ENCODE results near the gene NBAS. TPM values are rescaled to one million over a fixed set of nuclear protein-coding genes. Genes with fewer than 3 reads are reported as not detected.

NBAS gene
- total RNA-seq, 1 experiment from 2014 or later, result 32.5 TPM

- Histone ChIP-seq H2AK5ac (ENCODE audit: insufficient read length, low read length) (no peak overlapping the region), H3K79me2 (ENCODE audit: insufficient read depth, low read length) (no peaks in the 10 kb centered on the region), H2BK120ac (ENCODE audit: low read depth, low read length, poor library complexity, severe bottlenecking) (no peak overlapping the region), H3K4me2 (ENCODE audit: insufficient read depth, insufficient read length, low read length) (no peak overlapping the region), H4K5ac (ENCODE audit: insufficient read length, low read depth, low read length) (no peak overlapping the region), H2BK12ac (ENCODE audit: insufficient read length, low read depth, low read length) (no peak overlapping the region), H3K23me2 (ENCODE audit: insufficient read length, low read depth, low read length, poor library complexity, severe bottlenecking) (no peaks in the 10 kb centered on the region), H3K14ac (ENCODE audit: insufficient read depth, low read length) (no peak overlapping the region), H3T11ph (ENCODE audit: low read length) (no peak overlapping the region), H3K18ac (ENCODE audit: insufficient read length, low read depth, low read length) (no peak overlapping the region), H3K9me3 (ENCODE audit: control insufficient read depth, low read depth, low read length) (no peaks in the 10 kb centered on the region), H4K91ac (ENCODE audit: insufficient read length, low read depth, low read length) (no peak overlapping the region), H2BK5ac (ENCODE audit: insufficient read length, low read length) (no peak overlapping the region), H3K27ac (ENCODE audit: insufficient read length, low read depth, low read length) (no peak overlapping the region), H3K79me1 (ENCODE audit: insufficient read depth, low read depth, low read length, poor library complexity, severe bottlenecking) (no peaks in the 10 kb centered on the region), H4K8ac (replicated peaks; ENCODE audit: insufficient read length, low read depth, low read length) (no peak overlapping the region), H3K4me1 (ENCODE audit: insufficient read depth, low read length) (no peaks in the 10 kb centered on the region), H3K23ac (ENCODE audit: insufficient read length, low read depth, low read length) (no peak overlapping the region), H3K4ac (ENCODE audit: low read depth, low read length) (no peak overlapping the region), H3K56ac (ENCODE audit: insufficient read length, low read depth, low read length) (no peak overlapping the region), H2AFZ (ENCODE audit: low read length) (no peak overlapping the region), H3K27me3 (ENCODE audit: insufficient read depth, low read length) (no peaks in the 10 kb centered on the region), H3K9ac (ENCODE audit: extremely low read depth, insufficient read length, low read length) (no peak overlapping the region), H2BK15ac (ENCODE audit: low read depth, low read length) (no peak overlapping the region), H2BK20ac (ENCODE audit: low read depth, low read length, poor library complexity, severe bottlenecking) (no peak overlapping the region), H4K20me1 (ENCODE audit: control insufficient read depth, insufficient read depth, insufficient read length) (no peaks in the 10 kb centered on the region)
- Mint-ChIP-seq H3K4me3 (no peak overlapping the region), H3K27me3 (ENCODE audit: low read depth) (no peaks in the 10 kb centered on the region), H3K9me3 (peaks cover 3 to 8% of the 10 kb centered on the region in 2 experiments), H3K27ac (no peak overlapping the region), H3K36me3 (ENCODE audit: insufficient read depth in 1 of 3, low read depth in 3 of 3) (peaks cover 11 to 27% (median 13%) of the 10 kb centered on the region in 3 experiments), H3K4me1 (peaks cover 0 to 8% of the 10 kb centered on the region in 2 experiments; a peak in 3 of 4 replicates)
- TF ChIP-seq CTCF (conservative IDR thresholded peaks at IDR 0.05), result no peak
- no CpG with 5 or more reads among the region's 4 CpGs for WGBS (ENCODE audit: extremely low coverage, insufficient read length, low lambda C conversion rate)
- DNase-seq, result no peak
Measured at GRCh38 chr2:15538792-15539191, 22.3 kb downstream of the NBAS start.
